T-cell (primary cell): Measurements from ENCODE around the gene DLGAP1. TPM values are rescaled to one million over a fixed set of nuclear protein-coding genes. Genes with fewer than 3 reads are reported as not detected.
"Not testable (repeated sequence)": the region's sequence is repeated elsewhere in the genome, so short reads cannot be mapped to it uniquely, and the experiment has no call there.

Source experiments
- ATAC-seq, 4 experiments: fragments of 200-7000 bp in 3 of 4; fragments of 150-1000 bp in 1 of 4; cut with Tn5 transposase; replicated peaks in 1 of 4; 1 replicate in 3 of 4; 2 replicates in 1 of 4; pipeline ENCODE4 v1.10.0; 2021; ENCODE audit warnings: moderate library complexity in 3 of 4, mild to moderate bottlenecking in 2 of 4, moderate number of reproducible peaks in 1 of 4
- CTCF ChIA-PET, 2 donors: fragments of 300-600 bp; sonication (Branson Sonifier 250); formaldehyde crosslinking; loops; one replicate each; lab custom pipeline; 2022; ENCODE audit warnings: antibody characterized with exemption in 2 of 2; lab: Charles Lee
- POLR2A ChIA-PET, 2 donors: fragments of 300-600 bp; sonication (Branson Sonifier 250); formaldehyde crosslinking; loops; one replicate each; lab custom pipeline; 2022; ENCODE audit warnings: antibody characterized with exemption in 2 of 2; lab: Charles Lee
- DNase-seq, 35 experiments: peaks; one replicate each; pipeline versions ENCODE4 v3.0.0 to v3.0.0-alpha.2; 2013 to 2023
- H3K27ac ChIP-seq: one replicate; pipeline ENCODE4 v1.5.1; 2013; ENCODE audit warnings: low read length
- H3K27me3 ChIP-seq, 2 experiments: replicated peaks in 1 of 2; 1 replicate in 1 of 2; 2 replicates in 1 of 2; pipeline versions ENCODE4 v1.6.1 to v1.7.0; 2013; ENCODE audit warnings: low read length in 1 of 2, mixed read lengths in 1 of 2; ENCODE audit not compliant: control insufficient read depth in 2 of 2, insufficient read depth in 2 of 2; ENCODE audit errors: extremely low read depth in 1 of 2
- H3K36me3 ChIP-seq, 2 donors: 1 replicate in 1 of 2; 2 replicates in 1 of 2; pipeline versions ENCODE4 v1.6.1 to v1.7.0; 2013; ENCODE audit warnings: low read length in 1 of 2; ENCODE audit not compliant: control insufficient read depth in 2 of 2, insufficient read depth in 1 of 2; ENCODE audit errors: extremely low read depth in 1 of 2
- H3K4me1 ChIP-seq, 2 experiments: 1 replicate in 1 of 2; 2 replicates in 1 of 2; pipeline versions ENCODE4 v1.6.1 to v1.7.0; 2013; ENCODE audit warnings: low read length in 2 of 2, mixed read lengths in 1 of 2; ENCODE audit not compliant: insufficient read depth in 2 of 2, control insufficient read depth in 1 of 2; ENCODE audit errors: extremely low read depth in 1 of 2
- H3K4me3 ChIP-seq, 2 donors: 1 replicate in 1 of 2; 2 replicates in 1 of 2; pipeline versions ENCODE4 v1.5.1 to v1.7.0; 2013; ENCODE audit warnings: mild to moderate bottlenecking in 2 of 2, low read length in 1 of 2, moderate library complexity in 1 of 2; ENCODE audit not compliant: control insufficient read depth in 1 of 2; ENCODE audit errors: extremely low read depth in 1 of 2
- H3K9me3 ChIP-seq: 2 replicates; pipeline ENCODE4 v1.7.0; 2013
- H3K27ac Mint-ChIP-seq, 2 donors: one replicate each; pipeline ENCODE4 v1.8.0; 2020 to 2021; ENCODE audit warnings: mild to moderate bottlenecking in 2 of 2, mixed read lengths in 2 of 2
- H3K27me3 Mint-ChIP-seq, 2 donors: one replicate each; pipeline ENCODE4 v1.8.0; 2021 to 2022; ENCODE audit warnings: mixed read lengths in 2 of 2
- H3K36me3 Mint-ChIP-seq: one replicate; pipeline ENCODE4 v1.8.0; 2021; ENCODE audit warnings: mixed read lengths
- H3K4me1 Mint-ChIP-seq, 3 donors: one replicate each; pipeline ENCODE4 v1.8.0; 2020 to 2022; ENCODE audit warnings: mixed read lengths in 3 of 3, mild to moderate bottlenecking in 1 of 3
- H3K4me3 Mint-ChIP-seq, 3 donors: one replicate each; pipeline ENCODE4 v1.8.0; 2020 to 2022; ENCODE audit warnings: mild to moderate bottlenecking in 3 of 3, mixed read lengths in 3 of 3, moderate library complexity in 3 of 3
- H3K9me3 Mint-ChIP-seq, 3 donors: one replicate each; pipeline ENCODE4 v1.8.0; 2020 to 2022; ENCODE audit warnings: mixed read lengths in 3 of 3
- WGBS: methylation state at CpG from one replicate; pipeline ENCODE4 v1.1.5; 2013; ENCODE audit warnings: missing lambda C conversion rate; ENCODE audit not compliant: insufficient coverage; 5-methylcytosine and 5-hydroxymethylcytosine counted together
- total RNA-seq, 35 experiments: library from RNA in 6 of 35; stranded (reverse) in 6 of 35; fragments of 120-200 nt in 1 of 35; gene quantifications; one replicate each; pipeline versions ENCODE4 v1.2.1 to v1.2.4 and lab custom pipeline; 2013 to 2026

DLGAP1 gene
- total RNA-seq (1 to 10 TPM in 2 of 5 donors, under 1 TPM in 3; 0.25 to 1.8 (median 0.26) TPM), total RNA-seq (lab: John Stamatoyannopoulos, UW) (0.05 to 0.82 (median 0.25) reads per million in 29 experiments)
- total RNA-seq (2013), result 0.52 TPM

GRCh38 chr18:4455113-4455811, at the start of gene DLGAP1:
TSS of gene DLGAP1 (minus strand) at chr18:4455307.
- H3K36me3 Mint-ChIP-seq, result no peaks in the 10 kb centered on the region
- Histone ChIP-seq H3K4me1 (no peaks in the 10 kb centered on the region), H3K9me3 (no peaks in the 10 kb centered on the region), H3K4me3 (no peak within 1 kb of the TSS), H3K27ac (no peak within 1 kb of the TSS), H3K36me3 (no peaks in the 10 kb centered on the region), H3K27me3 (peaks cover 12 to 22% of the 10 kb centered on the region in 2 experiments)
- ATAC-seq (peak in 1 of 4 experiments; percentile 6), DNase-seq (no peak)
- ChIA-PET POLR2A (no interaction called here), CTCF (no interaction called here)
- peaks cover 0 to 2% (median 2%) of the 10 kb centered on the region in 3 donors for H3K4me1 Mint-ChIP-seq
- H3K9me3 Mint-ChIP-seq, result peaks cover 0 to 16% (median 7%) of the 10 kb centered on the region in 3 donors
- H3K27me3 Mint-ChIP-seq, result peaks cover 25 to 28% of the 10 kb centered on the region in 2 donors
- peak within 1 kb of the TSS in 1 of 3 donors; percentile 42 for H3K4me3 Mint-ChIP-seq
- H3K27ac Mint-ChIP-seq, result peak within 1 kb of the TSS in 1 of 2 donors; percentile 19
- 6% methylated on average over 69 of the region's 75 CpGs for WGBS

GRCh38 chr18:4494703-4495284, 39.7 kb upstream of the DLGAP1 start:
- H3K36me3 Mint-ChIP-seq, H3K4me1 ChIP-seq, DNase-seq, ATAC-seq, CTCF ChIA-PET, POLR2A ChIA-PET, H3K27me3 Mint-ChIP-seq, H3K4me1 Mint-ChIP-seq, H3K4me3 ChIP-seq, H3K27ac ChIP-seq, H3K9me3 ChIP-seq, H3K36me3 ChIP-seq, H3K4me3 Mint-ChIP-seq, H3K27me3 ChIP-seq, H3K27ac Mint-ChIP-seq: not testable (repeated sequence)
- 80% methylated on average over 3 of the region's 4 CpGs for WGBS
- peaks cover 13 to 16% (median 15%) of the 10 kb centered on the region in 3 donors for H3K9me3 Mint-ChIP-seq

- H3K27ac ChIP-seq, result no peak overlapping the region
- H3K9me3 ChIP-seq, result no peaks in the 10 kb centered on the region
- H3K27me3 ChIP-seq, result no peaks in the 10 kb centered on the region
- ChIA-PET POLR2A (no interaction called here), CTCF (no interaction called here)
- DNase-seq (no peak), ATAC-seq (no peak)
- peaks cover 0 to 4% (median 3%) of the 10 kb centered on the region in 3 donors for H3K9me3 Mint-ChIP-seq
- H3K4me1 Mint-ChIP-seq, result no peaks in the 10 kb centered on the region
- H3K36me3 Mint-ChIP-seq, result no peaks in the 10 kb centered on the region
- no peak overlapping the region for H3K4me3 ChIP-seq
- no CpG with 5 or more reads among the region's 3 CpGs for WGBS
- H3K4me1 ChIP-seq, result no peaks in the 10 kb centered on the region
- no peak overlapping the region for H3K4me3 Mint-ChIP-seq
- no peaks in the 10 kb centered on the region for H3K27me3 Mint-ChIP-seq
- H3K36me3 ChIP-seq, result no peaks in the 10 kb centered on the region
- H3K27ac Mint-ChIP-seq, result no peak overlapping the region
These were observed 13.4 kb upstream of the DLGAP1 start for GRCh38 chr18:4468511-4468910.

DNA sequence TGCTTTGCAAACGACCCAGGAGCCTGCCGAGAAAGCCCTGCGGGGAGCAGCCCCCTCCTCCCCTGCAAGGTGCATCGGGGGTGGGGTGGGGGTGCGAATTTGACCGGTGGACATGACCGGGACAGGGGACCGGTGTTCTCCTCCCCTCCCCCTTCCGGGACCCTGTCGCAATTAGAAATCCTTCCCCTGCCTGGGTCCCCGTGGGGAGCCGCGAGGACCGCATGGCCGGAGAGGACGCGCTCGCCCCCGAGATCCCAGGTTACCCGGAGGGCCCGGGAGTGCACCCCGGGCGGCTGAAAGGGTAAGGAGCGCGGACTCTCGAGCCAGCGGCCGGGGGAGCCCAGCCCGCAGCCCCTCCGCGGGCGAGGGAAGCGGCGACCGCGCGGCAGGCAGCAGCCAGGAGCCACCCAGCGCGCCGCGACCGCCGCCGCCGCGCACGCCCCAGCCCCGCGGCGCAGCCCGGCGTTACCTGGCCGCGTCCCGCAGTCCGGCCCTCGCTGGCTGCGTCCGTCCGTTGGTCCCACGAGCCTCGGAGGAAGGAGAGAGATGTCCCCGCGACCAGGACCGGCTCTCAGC, 482 bp downstream of the DLGAP1 start:
- Mint-ChIP-seq H3K4me1 (peaks cover 0 to 2% (median 2%) of the 10 kb centered on the region in 3 donors), H3K4me3 (no peak overlapping the region), H3K9me3 (peaks cover 0 to 13% (median under 1%) of the 10 kb centered on the region in 3 donors), H3K36me3 (no peaks in the 10 kb centered on the region), H3K27me3 (peaks cover 25 to 28% of the 10 kb centered on the region in 2 donors), H3K27ac (no peak overlapping the region)
- ATAC-seq (no peak), DNase-seq (no peak)
- Histone ChIP-seq H3K9me3 (no peaks in the 10 kb centered on the region), H3K4me1 (no peaks in the 10 kb centered on the region), H3K4me3 (no peak overlapping the region), H3K36me3 (no peaks in the 10 kb centered on the region), H3K27me3 (peaks cover 12 to 22% of the 10 kb centered on the region in 2 experiments), H3K27ac (no peak overlapping the region)
- CTCF ChIA-PET, result no interaction called here
- POLR2A ChIA-PET, result no interaction called here
- 7% methylated on average over 55 of the region's 65 CpGs for WGBS

GRCh38 chr18:4453874-4454536, 1.1 kb downstream of the DLGAP1 start:
- no peaks in the 10 kb centered on the region for H3K4me1 ChIP-seq
- Mint-ChIP-seq H3K4me3 (no peak overlapping the region), H3K4me1 (peaks cover 0 to 2% (median 2%) of the 10 kb centered on the region in 3 donors), H3K9me3 (peaks cover 0 to 11% (median 0%) of the 10 kb centered on the region in 3 donors), H3K27ac (no peak overlapping the region), H3K36me3 (no peaks in the 10 kb centered on the region), H3K27me3 (peaks cover 25 to 28% of the 10 kb centered on the region in 2 donors)
- CTCF ChIA-PET, result no interaction called here
- H3K27ac ChIP-seq, result no peak overlapping the region
- ATAC-seq (no peak), DNase-seq (no peak)
- H3K36me3 ChIP-seq, result no peaks in the 10 kb centered on the region
- H3K4me3 ChIP-seq, result no peak overlapping the region
- peaks cover 12 to 22% of the 10 kb centered on the region in 2 experiments for H3K27me3 ChIP-seq
- H3K9me3 ChIP-seq, result no peaks in the 10 kb centered on the region
- 8% methylated on average over 40 of the region's 46 CpGs for WGBS
- POLR2A ChIA-PET, result no interaction called here

GRCh38 chr18:4453567-4453873, 1.6 kb downstream of the DLGAP1 start:
- CTCF ChIA-PET, result no interaction called here
- Histone ChIP-seq H3K36me3 (no peaks in the 10 kb centered on the region), H3K4me1 (no peaks in the 10 kb centered on the region), H3K9me3 (no peaks in the 10 kb centered on the region), H3K4me3 (no peak overlapping the region), H3K27ac (no peak overlapping the region), H3K27me3 (peaks cover 12 to 22% of the 10 kb centered on the region in 2 experiments)
- WGBS, result no CpG with 5 or more reads among the region's 8 CpGs
- H3K36me3 Mint-ChIP-seq, result no peaks in the 10 kb centered on the region
- H3K4me3 Mint-ChIP-seq, result no peak overlapping the region
- ATAC-seq, result no peak
- peaks cover 0 to 2% (median 2%) of the 10 kb centered on the region in 3 donors for H3K4me1 Mint-ChIP-seq
- POLR2A ChIA-PET, result no interaction called here
- DNase-seq, result no peak
- H3K27ac Mint-ChIP-seq, result no peak overlapping the region
- peaks cover 0 to 7% (median 4%) of the 10 kb centered on the region in 3 donors for H3K9me3 Mint-ChIP-seq
- H3K27me3 Mint-ChIP-seq, result peaks cover 25 to 28% of the 10 kb centered on the region in 2 donors
